Osteoblast (primary cell): ENCODE data around the gene RAB1A. TPM values are rescaled to one million over a fixed set of nuclear protein-coding genes. Genes with fewer than 3 reads are reported as not detected.

Experiments
- DNase-seq: peaks from one replicate; pipeline ENCODE4 v3.0.0; 2011; ENCODE audit warnings: low spot score, mixed read lengths; ENCODE audit not compliant: insufficient read length; ENCODE audit errors: missing footprints
- H2AFZ ChIP-seq: 2 replicates; pipeline ENCODE4 v1.6.0; 2011; ENCODE audit warnings: mild to moderate bottlenecking, low read length
- H3K27ac ChIP-seq: 2 replicates; pipeline ENCODE4 v1.5.1; 2011; ENCODE audit warnings: mild to moderate bottlenecking, low read depth, low read length, moderate library complexity
- H3K27me3 ChIP-seq: 2 replicates; pipeline ENCODE4 v1.6.0; 2012; ENCODE audit warnings: mild to moderate bottlenecking, control low read depth, inconsistent platforms, low read length, moderate library complexity; ENCODE audit not compliant: insufficient read depth
- H3K36me3 ChIP-seq: 2 replicates; pipeline ENCODE4 v1.5.1; 2011; ENCODE audit warnings: mild to moderate bottlenecking, low read length, control low read depth, moderate library complexity; ENCODE audit not compliant: insufficient read depth
- H3K4me1 ChIP-seq: 2 replicates; pipeline ENCODE4 v1.5.1; 2011; ENCODE audit warnings: mild to moderate bottlenecking, low read length, control low read depth, moderate library complexity; ENCODE audit not compliant: insufficient read depth
- H3K4me2 ChIP-seq: 2 replicates; pipeline ENCODE4 v1.6.0; 2011; ENCODE audit warnings: mild to moderate bottlenecking, low read length; ENCODE audit not compliant: insufficient read depth
- H3K4me3 ChIP-seq: fragments of 200-600 bp; sonication (generic); 3 replicates; pipeline ENCODE4 v1.5.1; 2012; ENCODE audit warnings: mild to moderate bottlenecking, low read length, inconsistent platforms; ENCODE audit not compliant: insufficient read depth
- H3K79me2 ChIP-seq: 2 replicates; pipeline ENCODE4 v1.6.0; 2012; ENCODE audit warnings: mild to moderate bottlenecking, low read length, control low read depth, inconsistent platforms; ENCODE audit not compliant: insufficient read depth
- H3K9me3 ChIP-seq: 2 replicates; pipeline ENCODE4 v1.5.1; 2011; ENCODE audit warnings: low read depth, low read length, control low read depth
- H4K20me1 ChIP-seq: 2 replicates; pipeline ENCODE4 v1.6.0; 2012; ENCODE audit warnings: mild to moderate bottlenecking, low read length, control low read depth; ENCODE audit not compliant: insufficient read depth
- total RNA-seq: library from RNA; depleted of rRNA; stranded (reverse); fragments of >200 nt; gene quantifications from 2 replicates; pipeline ENCODE4 v1.2.3, GENCODE V29; 2012
- TF ChIP-seq, protein P1 (sequence below): IDR thresholded peaks from 2 replicates; pipeline ENCODE4 v1.5.1; 2011; ENCODE audit warnings: mild to moderate bottlenecking, low read depth, low read length, moderate library complexity; ENCODE audit errors: extremely low read depth

The RAB1A gene
- total RNA-seq, 1 donor: 72.7 TPM

DNA sequence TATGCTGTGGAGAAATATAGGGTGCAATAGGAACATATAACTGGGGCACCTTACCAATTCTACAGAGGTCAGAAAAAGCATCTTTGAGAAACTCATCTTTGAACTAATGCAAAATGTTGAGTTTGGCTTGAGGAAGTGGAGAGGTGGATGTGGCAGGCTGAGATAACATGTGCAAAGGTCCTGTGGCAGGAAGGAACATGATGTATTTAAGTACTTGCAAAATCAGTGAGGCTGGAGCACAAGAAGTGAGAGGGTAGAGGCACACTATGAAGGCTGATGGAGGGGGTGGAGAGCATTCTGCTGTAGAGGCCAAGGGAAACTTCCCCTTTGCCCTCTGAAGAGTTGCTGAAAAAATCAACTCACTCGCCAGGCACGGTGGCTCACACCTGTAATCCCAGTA, 14.7 kb upstream of the RAB1A start:
- no peak overlapping the region for H3K27ac ChIP-seq
- H3K4me1 ChIP-seq: no peaks in the 10 kb centered on the region
- DNase-seq: no peak
- H3K9me3 ChIP-seq: no peaks in the 10 kb centered on the region
- H4K20me1 ChIP-seq: no peaks in the 10 kb centered on the region
- no peaks in the 10 kb centered on the region for H3K79me2 ChIP-seq
- H3K4me3 ChIP-seq: no peak overlapping the region
- no peaks in the 10 kb centered on the region for H3K36me3 ChIP-seq
- H3K4me2 ChIP-seq: no peak overlapping the region
- no peak overlapping the region for H2AFZ ChIP-seq
- TF ChIP-seq, protein P1, sequence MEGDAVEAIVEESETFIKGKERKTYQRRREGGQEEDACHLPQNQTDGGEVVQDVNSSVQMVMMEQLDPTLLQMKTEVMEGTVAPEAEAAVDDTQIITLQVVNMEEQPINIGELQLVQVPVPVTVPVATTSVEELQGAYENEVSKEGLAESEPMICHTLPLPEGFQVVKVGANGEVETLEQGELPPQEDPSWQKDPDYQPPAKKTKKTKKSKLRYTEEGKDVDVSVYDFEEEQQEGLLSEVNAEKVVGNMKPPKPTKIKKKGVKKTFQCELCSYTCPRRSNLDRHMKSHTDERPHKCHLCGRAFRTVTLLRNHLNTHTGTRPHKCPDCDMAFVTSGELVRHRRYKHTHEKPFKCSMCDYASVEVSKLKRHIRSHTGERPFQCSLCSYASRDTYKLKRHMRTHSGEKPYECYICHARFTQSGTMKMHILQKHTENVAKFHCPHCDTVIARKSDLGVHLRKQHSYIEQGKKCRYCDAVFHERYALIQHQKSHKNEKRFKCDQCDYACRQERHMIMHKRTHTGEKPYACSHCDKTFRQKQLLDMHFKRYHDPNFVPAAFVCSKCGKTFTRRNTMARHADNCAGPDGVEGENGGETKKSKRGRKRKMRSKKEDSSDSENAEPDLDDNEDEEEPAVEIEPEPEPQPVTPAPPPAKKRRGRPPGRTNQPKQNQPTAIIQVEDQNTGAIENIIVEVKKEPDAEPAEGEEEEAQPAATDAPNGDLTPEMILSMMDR: no peak
- H3K27me3 ChIP-seq: peaks cover 12% of the 10 kb centered on the region

DNA sequence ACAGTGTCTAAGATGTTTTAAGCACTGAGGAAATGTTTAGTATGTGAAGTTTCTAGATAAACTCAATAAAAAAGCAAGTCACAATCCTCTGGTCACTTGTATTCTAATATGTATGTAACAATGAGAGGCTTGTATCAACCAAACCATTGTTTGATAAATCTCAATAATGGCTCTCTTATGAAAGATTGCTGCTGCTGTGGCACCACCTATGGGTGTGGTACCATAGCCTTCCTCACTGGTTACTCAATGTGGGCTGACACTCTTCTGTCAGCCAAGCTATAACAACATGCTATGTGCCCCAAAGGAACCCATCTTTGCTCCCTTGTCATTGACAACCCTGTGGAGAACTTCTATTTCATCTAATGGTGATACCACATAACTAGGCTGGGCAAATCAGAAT, 12.6 kb upstream of the RAB1A start:
- no peaks in the 10 kb centered on the region for H3K36me3 ChIP-seq
- H3K27me3 ChIP-seq: peaks cover 12% of the 10 kb centered on the region
- no peaks in the 10 kb centered on the region for H4K20me1 ChIP-seq
- no peaks in the 10 kb centered on the region for H3K4me1 ChIP-seq
- H3K27ac ChIP-seq: no peak overlapping the region
- no peak overlapping the region for H2AFZ ChIP-seq
- no peak overlapping the region for H3K4me2 ChIP-seq
- TF ChIP-seq, protein P1: peak; percentile 18
- no peaks in the 10 kb centered on the region for H3K79me2 ChIP-seq
- H3K4me3 ChIP-seq: no peak overlapping the region
- no peaks in the 10 kb centered on the region for H3K9me3 ChIP-seq
- DNase-seq: no peak

DNA sequence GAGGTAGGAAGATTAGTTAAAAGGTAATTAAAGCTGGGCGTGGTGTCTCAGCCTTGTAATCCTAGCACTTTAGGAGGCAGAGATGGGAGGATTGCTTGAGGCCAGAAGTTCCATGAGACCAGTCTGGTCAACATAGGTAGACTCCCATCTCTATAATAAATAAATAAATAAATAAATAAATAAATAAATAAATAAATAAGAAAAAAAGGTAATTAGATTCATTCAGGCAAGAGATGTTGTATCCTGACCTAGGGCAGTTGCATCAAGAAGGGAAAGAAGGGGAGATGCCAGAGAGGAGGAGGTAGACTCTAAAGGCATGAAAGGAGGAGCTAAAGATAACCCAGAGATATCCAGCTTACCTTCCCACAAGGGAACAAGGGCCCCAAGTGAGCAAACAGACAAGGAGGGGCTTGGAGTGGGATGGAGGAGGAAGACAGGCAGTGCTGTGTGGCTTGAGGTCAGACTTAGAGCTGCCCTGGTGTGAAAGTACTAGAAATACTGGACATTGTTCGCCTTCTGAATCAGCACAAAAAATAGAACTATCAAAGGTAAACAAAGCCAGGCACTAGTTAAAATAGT, 7.4 kb upstream of the RAB1A start:
- Histone ChIP-seq H3K4me1 (peaks cover 3% of the 10 kb centered on the region), H3K9me3 (no peaks in the 10 kb centered on the region), H3K36me3 (no peaks in the 10 kb centered on the region), H2AFZ (no peak overlapping the region), H3K4me2 (no peak overlapping the region), H4K20me1 (no peaks in the 10 kb centered on the region), H3K4me3 (no peak overlapping the region), H3K79me2 (no peaks in the 10 kb centered on the region), H3K27me3 (no peaks in the 10 kb centered on the region), H3K27ac (no peak overlapping the region)
- DNase-seq: no peak
- TF ChIP-seq, protein P1: no peak

DNA sequence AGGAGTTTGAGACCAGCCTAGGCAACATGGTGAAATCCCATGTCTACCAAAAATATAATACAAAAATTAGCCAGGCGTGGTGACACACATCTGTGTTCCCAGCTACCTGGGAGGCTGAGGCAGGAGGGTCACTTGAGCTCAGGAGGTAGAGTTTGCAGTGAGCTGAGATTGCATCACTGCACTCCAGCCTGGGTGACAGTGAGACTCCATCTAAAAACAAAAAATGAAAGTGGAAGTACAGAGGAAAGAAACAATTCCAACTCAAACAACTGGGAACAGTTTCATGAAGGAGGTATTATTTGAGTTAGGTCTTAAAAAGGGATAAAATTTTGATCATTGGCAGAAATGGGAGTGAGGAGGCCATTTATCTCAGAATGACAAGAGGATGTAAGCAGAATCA, 6.3 kb upstream of the RAB1A start:
- no peaks in the 10 kb centered on the region for H3K27me3 ChIP-seq
- no peak overlapping the region for H3K27ac ChIP-seq
- H3K4me3 ChIP-seq: no peak overlapping the region
- TF ChIP-seq, protein P1: no peak
- DNase-seq: no peak
- no peaks in the 10 kb centered on the region for H3K36me3 ChIP-seq
- no peaks in the 10 kb centered on the region for H3K9me3 ChIP-seq
- H2AFZ ChIP-seq: no peak overlapping the region
- H4K20me1 ChIP-seq: no peaks in the 10 kb centered on the region
- no peak overlapping the region for H3K4me2 ChIP-seq
- no peaks in the 10 kb centered on the region for H3K79me2 ChIP-seq
- peaks cover 7% of the 10 kb centered on the region for H3K4me1 ChIP-seq
